ENCODE measurements around the gene KDM5A. TPM values are rescaled to one million over a fixed set of nuclear protein-coding genes. Genes with fewer than 3 reads are reported as not detected.
"Not testable (repeated sequence)": the region's sequence is repeated elsewhere in the genome, so short reads cannot be mapped to it uniquely, and the experiment has no call there.

Gene KDM5A
- total RNA-seq, 1 donor from 2014 or later = 51.6 TPM

DNA sequence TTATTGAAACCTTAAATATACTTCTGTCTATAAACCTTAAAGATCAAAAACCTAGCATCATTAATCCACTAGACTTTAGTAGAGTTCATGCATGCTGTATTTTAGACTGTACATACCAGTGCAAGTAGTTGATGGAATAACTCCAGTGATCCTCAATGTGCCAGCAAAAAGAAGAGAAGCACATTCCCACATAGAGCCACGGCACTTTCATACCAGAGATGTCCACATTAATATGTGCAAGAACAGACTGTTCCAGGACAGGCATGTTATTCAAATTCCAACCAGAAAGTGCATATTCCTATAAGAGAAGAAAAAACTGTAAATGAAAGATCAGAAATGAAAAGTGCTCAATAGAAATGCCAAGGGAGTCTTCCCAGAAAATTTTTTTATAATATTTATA is 55.0 kb downstream of the KDM5A start:
- DNase-seq (ENCODE audit: low read depth in 2 of 2) = no peak

DNA sequence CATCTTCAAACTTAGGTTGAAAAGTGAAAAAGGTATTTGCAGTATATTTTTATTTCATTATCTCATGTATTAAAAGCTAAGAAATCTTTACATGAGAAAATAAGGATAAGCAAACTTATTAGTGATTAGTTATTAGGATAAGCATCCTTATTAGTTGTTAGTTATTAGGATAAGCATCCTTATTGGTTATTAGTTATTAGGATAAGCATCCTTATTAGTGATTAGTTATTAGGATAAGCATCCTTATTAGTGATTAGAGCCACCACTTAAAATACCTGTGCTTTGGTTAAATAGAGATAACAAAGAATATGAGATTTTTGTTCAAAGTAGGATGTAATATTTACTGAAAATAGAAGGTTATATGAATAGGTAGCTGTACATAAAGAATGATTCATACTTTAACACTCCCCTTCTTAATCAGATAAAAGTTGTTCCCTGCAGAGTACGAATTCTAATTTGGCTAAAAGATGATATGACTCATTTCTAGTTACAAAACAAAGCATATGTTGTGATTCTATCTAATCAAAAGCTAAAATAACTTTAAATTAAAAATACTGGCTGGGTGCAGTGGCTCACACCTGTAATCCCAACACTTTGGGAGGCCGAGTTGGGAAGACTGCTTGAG is 56.4 kb downstream of the KDM5A start:
- DNase-seq (ENCODE audit: low read depth in 2 of 2) = peak in 1 of 2 donors; percentile 5

DNA sequence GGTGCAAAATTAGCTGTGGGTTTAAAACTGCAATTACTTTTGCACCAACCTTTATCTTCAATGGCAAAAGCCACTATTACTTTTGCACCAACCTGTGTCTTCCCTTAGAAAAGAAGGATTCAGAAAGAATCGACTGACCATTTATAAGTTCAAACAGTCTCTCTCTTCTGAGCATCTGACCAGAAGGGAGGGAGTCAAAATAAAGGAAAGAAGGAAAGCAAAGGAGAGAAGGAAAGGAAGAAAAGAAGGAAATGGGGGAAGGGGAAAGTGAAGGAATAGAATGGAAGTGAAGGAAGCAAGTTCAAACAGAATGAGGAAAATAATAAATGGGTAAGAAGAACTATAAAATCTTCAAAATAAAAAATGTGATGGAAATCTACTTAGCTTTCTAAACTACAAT is 57.8 kb downstream of the KDM5A start:
- DNase-seq (ENCODE audit: low read depth in 2 of 2) = no peak

DNA sequence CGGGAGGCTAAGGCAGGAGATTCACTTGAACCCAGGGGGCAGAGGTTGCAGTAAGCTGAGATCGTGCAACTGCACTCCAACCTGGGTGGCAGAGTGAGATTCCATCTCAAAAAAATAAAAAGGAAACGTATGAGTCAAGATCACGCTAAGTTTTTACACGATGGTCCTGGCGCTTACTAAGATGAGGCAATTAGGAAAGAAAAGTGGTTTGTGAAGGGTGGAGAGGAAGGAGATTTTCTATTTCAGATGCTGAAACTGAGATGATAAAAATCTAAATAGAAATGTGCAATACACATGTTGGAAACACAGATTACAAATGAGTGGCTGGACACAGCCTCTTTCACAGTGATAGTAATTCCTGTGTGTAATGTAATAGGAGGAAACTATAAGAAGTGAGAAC is 63.2 kb downstream of the KDM5A start:
- DNase-seq (ENCODE audit: low read depth in 2 of 2) = no peak

DNA sequence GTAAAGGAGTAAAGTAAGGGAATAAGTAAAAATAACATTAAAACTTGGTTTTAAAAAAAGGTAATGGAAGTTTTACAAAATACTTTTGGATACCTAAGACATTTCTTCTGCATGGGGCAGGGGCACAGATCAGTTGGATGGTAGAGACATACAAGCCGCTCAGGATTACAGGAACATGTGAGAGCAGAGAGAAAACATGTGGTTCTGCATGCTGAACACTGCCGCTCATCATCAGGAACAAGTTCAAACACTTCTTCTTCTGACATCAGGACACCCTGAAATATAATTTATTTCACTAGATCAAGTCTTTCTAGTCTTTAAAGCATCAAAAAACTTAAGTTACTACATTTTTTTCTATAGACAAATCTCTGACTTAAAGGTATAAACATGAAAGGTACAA is 65.6 kb downstream of the KDM5A start:
- DNase-seq (ENCODE audit: low read depth in 2 of 2) = no peak

DNA sequence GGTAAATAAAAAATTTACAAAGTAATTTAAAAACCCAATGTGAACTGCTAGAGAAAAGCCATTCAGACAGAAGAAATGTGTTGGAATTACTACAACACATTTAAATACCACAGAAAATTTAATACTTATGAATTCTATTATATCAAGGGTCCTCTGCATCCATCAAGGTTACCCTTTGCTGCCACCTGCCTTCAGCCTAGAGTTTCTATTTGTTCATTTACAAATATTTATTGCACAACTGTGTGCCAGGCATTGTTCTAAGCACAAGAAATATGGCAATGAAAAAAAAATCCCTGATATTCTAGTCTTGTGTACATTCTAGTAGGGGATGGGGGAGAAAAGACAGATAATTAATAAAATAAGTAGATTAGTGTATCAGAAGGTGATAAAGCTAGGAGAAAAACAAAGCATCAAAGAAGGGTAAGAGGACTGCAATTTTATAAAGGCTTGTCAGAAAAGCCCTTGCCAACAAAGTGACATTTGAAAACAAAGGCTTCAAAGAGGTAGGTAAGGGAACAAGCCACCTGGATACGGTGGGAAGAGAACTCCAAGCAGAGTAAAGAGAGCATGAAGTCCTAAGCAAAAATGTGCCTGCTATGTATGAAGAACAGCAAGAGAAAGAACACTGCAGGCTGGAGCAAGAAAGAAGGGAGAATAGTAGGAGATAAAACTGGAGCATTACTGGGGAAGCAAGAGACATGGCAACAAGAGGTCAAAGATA is 67.4 kb downstream of the KDM5A start:
- DNase-seq (ENCODE audit: low read depth in 2 of 2) = peak; percentile 7 to 43

DNA sequence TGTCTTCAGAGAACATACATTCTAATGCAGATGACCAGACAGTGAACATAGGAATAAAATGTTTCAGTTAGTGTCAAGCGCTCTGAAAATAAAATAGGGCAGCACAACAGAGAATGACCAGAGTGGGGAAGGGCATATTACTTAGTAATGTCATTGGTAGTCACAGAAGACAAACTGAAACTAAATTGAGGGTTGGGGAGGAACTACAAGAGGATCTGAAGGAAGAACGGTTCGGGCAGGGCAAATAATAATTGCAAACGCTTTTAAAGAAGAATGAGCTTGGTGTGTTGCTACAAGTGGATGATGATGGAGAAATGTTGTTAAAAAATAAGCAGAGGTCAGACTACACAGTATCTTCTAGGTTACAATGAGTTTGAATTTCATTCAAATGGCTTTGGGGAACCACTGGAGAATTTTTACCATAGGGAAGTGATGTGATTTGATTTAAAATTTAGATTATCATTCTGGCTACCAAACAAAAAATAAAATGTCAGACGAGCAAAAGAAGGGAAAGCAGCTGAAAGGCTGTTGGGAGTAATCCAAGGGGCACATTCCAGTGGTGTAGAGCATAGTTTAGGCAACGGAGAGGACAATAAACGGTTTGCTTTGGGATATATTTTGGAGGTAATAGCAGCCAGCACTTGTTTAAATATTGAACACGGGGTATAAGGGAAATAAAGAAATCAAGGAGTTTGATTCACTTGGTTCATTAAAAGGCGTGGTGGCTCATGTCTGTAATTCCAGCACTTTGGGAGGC is 70.2 kb downstream of the KDM5A start:
- no peak for DNase-seq (ENCODE audit: low read depth in 2 of 2)

DNA sequence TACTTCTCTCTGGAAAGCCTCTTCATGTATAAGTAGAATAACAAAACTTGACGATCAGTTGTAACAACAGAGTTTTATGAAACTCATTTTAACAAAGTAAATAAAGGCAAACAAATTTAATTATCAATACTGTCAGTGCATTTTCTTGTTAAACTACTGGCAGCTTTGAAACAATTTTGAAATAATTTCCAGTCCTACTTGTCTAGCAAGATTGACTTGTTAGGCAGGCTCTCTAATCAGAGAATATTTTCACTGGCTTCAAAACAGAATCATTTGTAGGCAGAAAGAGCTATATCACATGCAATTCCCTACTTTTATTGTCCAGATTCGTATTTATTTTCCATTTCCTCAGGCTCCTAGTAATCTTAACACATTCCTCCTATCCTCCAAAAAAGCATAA is 80.6 kb downstream of the KDM5A start:
- DNase-seq (ENCODE audit: low read depth in 2 of 2) = no peak

DNA sequence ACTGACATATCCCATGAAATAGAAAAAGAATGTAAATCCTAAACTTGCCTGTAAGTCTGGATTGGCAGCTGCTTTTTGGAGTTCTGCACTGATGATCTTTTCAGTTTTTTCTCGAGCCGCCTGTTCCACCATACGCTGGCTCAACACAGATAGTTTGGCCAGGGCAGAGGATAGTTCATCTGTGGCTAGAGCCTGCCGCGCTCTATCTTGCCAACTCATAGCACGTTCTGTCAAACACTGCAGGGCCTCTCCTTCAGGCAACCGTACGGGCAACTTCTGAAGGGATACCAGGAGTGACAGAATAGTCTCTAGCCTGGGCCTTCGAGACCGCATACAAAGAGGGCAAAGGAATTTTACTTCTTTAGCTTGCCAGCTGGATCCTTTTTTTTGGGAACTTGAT is 81.7 kb downstream of the KDM5A start:
- DNase-seq (ENCODE audit: low read depth in 2 of 2) = no peak

DNA sequence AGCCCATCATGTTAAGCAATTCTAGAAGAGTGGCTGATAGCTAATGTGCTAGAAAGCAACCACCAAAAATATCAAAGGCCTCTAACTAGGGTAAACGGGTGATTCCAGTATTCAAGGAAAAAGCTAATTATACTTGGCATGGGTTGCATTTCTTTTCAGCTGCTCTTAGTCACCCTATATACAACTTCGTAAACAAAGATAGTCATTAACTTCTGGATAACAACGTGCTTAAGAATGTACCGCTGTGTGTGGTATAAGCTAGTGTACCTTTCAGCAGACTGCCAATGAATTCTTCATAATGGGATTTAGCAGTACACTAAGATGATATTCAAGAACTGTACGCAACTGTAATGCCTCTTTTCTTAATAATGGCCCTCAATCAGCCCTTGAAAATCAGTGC is 84.3 kb downstream of the KDM5A start:
- DNase-seq (ENCODE audit: low read depth in 2 of 2) = peak in 1 of 2 donors; percentile 21

DNA sequence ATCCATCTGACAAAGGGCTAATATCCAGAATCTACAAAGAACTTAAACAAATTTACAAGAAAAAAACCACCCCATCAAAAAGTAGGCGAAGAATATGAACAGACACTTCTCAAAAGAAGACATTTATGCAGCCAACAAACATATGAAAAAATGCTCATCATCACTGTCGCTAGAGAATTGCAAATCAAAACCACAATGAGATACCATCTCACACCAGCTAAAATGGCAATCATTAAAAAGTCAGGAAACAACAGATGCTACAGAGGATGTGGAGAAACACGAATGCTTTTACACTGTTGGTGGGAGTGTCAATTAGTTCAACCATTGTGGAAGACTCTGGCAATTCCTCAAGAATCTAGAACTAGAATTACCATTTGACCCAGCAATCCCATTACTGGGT is 86.4 kb downstream of the KDM5A start:
- not testable (repeated sequence) for DNase-seq (ENCODE audit: low read depth in 2 of 2)

DNA sequence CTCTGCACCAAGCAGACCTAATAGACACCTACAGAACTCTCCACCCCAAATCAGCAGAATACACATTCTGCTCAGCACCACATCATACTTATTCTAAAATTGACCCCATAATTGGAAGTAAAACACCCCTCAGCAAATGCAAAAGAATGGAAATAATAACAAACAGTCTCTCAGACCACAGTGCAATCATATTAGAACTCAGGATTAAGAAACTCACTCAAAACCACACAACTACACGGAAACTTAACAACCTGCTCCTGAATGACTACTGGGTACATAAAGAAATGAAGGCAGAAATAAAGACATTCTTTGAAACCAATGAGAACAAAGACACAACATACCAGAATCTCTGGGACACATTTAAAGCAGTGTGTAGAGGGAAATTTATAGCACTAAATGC is 89.0 kb downstream of the KDM5A start:
- not testable (repeated sequence) for DNase-seq (ENCODE audit: low read depth in 2 of 2)

DNA sequence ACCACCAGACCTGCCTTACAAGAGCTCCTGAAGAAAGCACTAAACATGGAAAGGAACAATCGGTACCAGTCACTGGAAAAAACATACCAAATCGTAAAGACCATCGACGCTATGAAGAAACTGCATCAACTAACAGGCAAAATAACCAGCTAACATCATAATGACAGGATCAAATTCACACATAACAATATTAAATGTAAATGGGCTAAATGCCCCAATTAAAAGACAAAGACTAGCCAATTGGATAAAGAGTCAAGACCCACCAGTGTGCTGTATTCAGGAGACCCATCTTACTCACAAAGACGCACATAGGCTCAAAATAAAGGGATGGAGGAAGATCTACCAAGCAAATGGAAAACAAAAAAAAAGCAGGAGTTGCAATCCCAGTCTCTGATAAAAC is 89.6 kb downstream of the KDM5A start:
- not testable (repeated sequence) for DNase-seq (ENCODE audit: low read depth in 2 of 2)

DNA sequence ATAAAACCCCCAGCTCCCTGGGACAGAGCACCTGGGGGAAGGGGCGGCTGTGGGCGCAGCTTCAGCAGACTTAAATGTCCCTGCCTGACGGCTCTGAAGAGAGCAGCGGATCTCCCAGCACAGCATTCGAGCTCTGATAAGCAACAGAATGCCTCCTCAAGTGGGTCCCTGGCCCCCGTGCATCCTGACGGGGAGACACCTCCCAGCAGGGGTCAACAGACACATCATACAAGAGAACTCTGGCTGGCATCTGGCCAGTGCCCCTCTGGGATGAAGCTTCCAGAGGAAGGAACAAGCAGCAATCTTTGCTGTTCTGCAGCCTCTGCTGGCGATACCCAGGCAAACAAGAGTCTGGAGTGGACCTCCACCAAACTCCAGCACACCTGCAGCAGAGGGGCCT is 91.1 kb downstream of the KDM5A start:
- not testable (repeated sequence) for DNase-seq (ENCODE audit: low read depth in 2 of 2)

DNA sequence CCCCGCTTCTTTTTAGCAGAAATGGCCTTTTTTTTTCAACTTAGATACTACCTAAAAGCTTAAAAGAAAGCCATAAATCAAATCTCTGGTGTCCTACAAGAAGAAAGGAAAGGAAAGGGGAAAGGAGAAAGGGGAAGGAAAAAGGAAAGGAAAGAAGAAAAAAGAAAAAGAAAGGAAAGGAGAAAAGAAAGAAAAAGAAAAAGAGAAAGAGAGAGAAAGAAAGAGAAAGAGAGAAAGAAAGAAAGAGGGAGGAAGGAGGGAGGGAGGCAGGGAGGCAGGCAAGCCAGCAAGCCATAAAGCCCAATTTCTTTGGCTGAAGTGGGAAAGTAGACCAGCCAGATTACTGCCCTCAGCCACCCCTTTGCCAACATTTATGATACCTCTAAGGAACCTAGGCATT is 94.0 kb downstream of the KDM5A start:
- DNase-seq (ENCODE audit: low read depth in 2 of 2) = no peak

DNA sequence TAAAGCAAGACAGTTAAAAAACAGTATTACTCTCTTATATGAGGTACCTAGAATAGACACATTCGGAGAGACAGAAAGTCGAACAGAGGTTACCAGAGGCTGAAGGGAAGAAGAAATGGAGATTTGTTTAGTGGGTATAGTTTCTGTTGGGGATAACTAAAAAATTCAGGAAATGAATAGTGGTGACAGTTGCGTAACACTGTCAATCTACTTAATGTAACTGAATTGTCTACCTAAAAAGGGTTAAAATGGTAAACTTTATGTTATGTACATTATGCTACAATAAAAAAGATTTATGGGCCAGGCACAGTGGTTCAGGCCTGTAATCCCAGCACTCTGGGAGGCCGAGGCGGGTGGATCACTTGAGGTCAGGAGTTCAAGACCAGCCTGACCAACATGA is 95.9 kb downstream of the KDM5A start:
- DNase-seq (ENCODE audit: low read depth in 2 of 2) = no peak

DNA sequence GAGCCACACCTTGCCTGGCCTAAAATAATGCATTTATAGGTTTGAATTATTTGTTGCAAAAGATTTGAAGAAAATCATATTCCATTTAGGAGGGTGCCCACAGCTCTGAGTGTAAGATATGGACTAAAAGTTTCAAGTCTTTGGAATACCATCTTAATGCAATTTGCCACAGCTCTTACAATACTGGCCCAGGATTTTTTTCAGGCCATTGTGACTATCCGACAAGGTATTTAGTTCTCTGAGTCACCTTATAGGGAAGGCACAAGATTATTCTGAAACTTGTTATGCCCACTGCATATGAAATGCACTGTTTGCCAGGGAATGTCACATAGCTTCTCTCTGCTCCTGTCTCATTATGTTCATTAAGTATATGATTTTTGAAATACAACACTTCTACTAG is 96.9 kb downstream of the KDM5A start:
- no peak for DNase-seq (ENCODE audit: low read depth in 2 of 2)

DNA sequence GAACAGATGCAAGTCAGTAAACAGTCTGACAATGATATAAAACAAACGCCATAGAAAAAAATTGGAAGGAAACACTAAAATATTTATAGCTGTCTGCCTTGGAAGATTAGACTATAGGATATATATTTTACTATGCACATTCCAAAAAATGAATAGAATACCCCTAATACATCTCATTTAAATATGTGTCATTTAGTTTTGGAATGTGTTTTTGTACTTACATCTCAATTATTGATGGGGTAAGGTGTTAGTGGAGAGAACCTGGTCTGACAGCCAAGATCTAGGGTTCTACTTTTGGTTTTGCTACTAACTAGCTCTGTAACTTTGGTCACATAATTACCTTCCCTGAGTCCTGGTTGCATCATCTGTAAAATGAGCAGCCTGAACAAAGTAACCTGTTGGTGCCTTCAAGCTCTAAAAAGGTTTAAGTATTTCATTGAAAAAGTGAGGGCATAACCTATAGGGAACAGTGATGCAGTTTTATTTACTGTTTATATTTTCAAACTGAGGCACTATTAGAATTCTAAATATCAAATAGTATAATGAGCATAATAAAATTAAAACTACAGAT is 97.9 kb downstream of the KDM5A start:
- no peak for DNase-seq (ENCODE audit: low read depth in 2 of 2)

DNA sequence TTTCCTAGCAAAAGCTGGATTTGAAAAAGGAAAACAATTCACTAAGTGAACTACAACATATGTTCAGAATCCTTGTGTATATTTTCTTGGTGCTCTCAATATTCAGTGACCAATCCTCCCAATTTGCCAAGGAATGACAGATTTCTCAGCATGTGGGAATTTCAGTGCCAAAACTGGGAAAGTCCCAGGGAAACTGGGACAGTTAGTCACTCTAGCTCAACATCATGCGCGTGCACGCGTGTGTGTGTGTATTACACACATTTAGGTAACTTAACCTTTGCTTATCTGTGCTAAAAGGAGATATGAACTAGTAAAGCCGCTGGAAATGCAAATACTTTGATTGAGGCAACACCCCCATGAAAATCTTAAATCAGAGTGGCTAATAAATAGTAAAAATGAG is 100.4 kb downstream of the KDM5A start:
- DNase-seq (ENCODE audit: low read depth in 2 of 2) = peak; percentile 10 to 49

DNA sequence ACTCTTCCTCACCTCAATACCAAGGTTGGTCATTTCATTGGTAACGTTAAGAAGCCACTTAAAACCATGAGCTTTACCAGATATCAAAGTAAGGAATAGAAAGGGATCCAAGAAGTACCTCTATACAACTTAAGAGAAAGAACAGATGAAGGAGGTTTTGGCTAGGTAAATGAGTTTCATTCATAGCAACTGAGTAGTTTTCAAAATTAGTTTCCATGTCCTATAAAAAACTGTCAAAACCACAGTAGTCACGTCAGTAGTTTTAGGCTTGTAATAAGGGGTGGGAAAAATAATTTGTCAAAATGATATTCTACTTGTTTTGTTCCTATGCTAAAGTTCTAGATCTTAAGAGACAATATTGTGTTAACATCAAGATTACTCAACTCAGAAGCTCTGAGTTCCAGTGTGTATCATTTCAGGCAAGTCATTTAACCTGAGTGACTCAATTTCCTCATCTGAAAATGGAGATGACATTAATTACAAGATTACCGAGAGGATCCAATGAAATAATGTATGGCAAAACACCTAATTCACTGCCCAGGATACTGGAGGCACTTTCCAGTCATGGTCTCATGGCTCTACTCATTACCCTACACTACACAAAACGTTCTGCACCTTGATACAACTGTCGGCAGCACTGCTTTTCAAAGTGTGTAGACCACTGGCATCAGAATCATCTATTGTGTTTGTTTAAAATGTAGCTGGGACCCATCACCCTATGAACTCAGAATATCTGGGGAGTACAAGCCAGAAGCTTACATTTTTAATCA is 102.4 kb downstream of the KDM5A start:
- DNase-seq (ENCODE audit: low read depth in 2 of 2) = no peak

DNA sequence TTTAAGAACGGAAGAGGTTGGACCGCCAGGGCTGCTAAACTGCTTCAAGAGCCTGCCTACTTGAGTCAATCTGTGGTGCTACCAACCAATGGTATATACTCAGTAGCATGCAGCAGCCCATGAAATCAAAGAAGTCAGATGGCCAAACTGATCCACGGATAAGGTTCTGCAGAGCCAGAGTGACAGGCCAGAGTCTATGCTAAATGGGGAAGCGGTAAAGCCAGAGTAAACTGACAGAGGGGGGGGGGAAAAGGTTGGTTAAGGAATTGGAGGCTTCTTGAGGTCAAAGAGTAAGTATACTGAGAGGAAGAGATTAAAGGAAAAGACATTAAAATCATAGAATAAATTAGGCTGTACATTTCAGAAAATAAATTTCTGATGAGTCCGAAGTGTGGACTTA is 111.1 kb downstream of the KDM5A start:
- DNase-seq (ENCODE audit: low read depth in 2 of 2) = no peak

DNA sequence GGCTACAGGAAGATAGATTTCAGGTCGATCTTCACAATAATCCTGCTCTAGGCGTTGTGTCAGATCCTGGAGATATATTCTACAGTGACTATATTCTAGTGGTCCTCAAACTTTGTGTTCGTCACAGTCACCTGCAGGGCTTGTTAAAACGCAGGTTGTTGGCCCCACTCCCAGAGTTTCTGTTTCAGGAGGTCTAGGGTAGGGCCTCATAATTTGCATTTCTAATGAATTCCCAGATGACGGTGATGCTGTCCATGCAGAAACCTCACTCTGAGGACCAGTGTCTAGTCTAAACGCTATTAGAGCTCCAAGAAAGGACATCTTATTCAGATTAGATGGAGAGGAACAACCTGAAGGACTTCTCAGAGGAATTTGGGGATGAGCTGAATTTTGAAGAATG is 113.3 kb downstream of the KDM5A start:
- no peak for DNase-seq (ENCODE audit: low read depth in 2 of 2)

Measured in lung microvascular endothelial cell (primary cell).